Measurements from ENCODE around the gene CYBA. TPM values are rescaled to one million over a fixed set of nuclear protein-coding genes. Genes with fewer than 3 reads are reported as not detected.

The CYBA gene
- total and polyA plus RNA-seq, 2 of the 13 experiments (the other 11 are each of a cell fraction or from before 2014, with no cell fraction given): 196 to 250 TPM

- TF ChIP-seq ZNF713 (CRISPR knock-in tag; IDR thresholded peaks at IDR 0.05): no peak
- TF ChIP-seq TP53 (CRISPR knock-in tag; conservative IDR thresholded peaks at IDR 0.05): peak; percentile 66; the same call in 1 of the 2 replicates
- TF ChIP-seq AGO1 (IDR thresholded peaks at IDR 0.05; ENCODE audit: low read depth, low read length, poor library complexity, severe bottlenecking): no peak
- peak; percentile 37; the same call in 1 of the 2 replicates for TF ChIP-seq HOXA5 (CRISPR knock-in tag; IDR thresholded peaks at IDR 0.05)
- peak; percentile 64 for TF ChIP-seq ZNF644 (CRISPR knock-in tag; IDR thresholded peaks at IDR 0.05; ENCODE audit: low read depth)
- TF ChIP-seq, protein P1, sequence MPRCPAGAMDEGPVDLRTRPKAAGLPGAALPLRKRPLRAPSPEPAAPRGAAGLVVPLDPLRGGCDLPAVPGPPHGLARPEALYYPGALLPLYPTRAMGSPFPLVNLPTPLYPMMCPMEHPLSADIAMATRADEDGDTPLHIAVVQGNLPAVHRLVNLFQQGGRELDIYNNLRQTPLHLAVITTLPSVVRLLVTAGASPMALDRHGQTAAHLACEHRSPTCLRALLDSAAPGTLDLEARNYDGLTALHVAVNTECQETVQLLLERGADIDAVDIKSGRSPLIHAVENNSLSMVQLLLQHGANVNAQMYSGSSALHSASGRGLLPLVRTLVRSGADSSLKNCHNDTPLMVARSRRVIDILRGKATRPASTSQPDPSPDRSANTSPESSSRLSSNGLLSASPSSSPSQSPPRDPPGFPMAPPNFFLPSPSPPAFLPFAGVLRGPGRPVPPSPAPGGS (CRISPR knock-in tag; IDR thresholded peaks at IDR 0.05): no peak
- TF ChIP-seq, protein P2, sequence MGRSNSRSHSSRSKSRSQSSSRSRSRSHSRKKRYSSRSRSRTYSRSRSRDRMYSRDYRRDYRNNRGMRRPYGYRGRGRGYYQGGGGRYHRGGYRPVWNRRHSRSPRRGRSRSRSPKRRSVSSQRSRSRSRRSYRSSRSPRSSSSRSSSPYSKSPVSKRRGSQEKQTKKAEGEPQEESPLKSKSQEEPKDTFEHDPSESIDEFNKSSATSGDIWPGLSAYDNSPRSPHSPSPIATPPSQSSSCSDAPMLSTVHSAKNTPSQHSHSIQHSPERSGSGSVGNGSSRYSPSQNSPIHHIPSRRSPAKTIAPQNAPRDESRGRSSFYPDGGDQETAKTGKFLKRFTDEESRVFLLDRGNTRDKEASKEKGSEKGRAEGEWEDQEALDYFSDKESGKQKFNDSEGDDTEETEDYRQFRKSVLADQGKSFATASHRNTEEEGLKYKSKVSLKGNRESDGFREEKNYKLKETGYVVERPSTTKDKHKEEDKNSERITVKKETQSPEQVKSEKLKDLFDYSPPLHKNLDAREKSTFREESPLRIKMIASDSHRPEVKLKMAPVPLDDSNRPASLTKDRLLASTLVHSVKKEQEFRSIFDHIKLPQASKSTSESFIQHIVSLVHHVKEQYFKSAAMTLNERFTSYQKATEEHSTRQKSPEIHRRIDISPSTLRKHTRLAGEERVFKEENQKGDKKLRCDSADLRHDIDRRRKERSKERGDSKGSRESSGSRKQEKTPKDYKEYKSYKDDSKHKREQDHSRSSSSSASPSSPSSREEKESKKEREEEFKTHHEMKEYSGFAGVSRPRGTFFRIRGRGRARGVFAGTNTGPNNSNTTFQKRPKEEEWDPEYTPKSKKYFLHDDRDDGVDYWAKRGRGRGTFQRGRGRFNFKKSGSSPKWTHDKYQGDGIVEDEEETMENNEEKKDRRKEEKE (IDR thresholded peaks at IDR 0.05): no peak
- TF ChIP-seq ZNF607 (CRISPR knock-in tag; IDR thresholded peaks at IDR 0.05; ENCODE audit: borderline replicate concordance): peak; percentile 74
- TF ChIP-seq ZNF260 (CRISPR knock-in tag; IDR thresholded peaks at IDR 0.05; ENCODE audit: borderline replicate concordance, low read depth): no peak
- TF ChIP-seq ZNF768 (CRISPR knock-in tag; IDR thresholded peaks at IDR 0.05): peak; percentile 6; the same call in 1 of the 2 replicates
- peak; percentile 67; the same call in 1 of the 2 replicates for TF ChIP-seq PRDM10 (CRISPR knock-in tag; IDR thresholded peaks at IDR 0.05; ENCODE audit: low read depth)
- TF ChIP-seq ZNF354B (CRISPR knock-in tag; IDR thresholded peaks at IDR 0.05): 0 out of 2 replicates have a peak, but pooled peaks have one; percentile 62
- peak; percentile 84; the same call in 1 of the 2 replicates for TF ChIP-seq ZNF331 (CRISPR knock-in tag; IDR thresholded peaks at IDR 0.05)
- no peak for TF ChIP-seq ZNF34 (CRISPR knock-in tag; IDR thresholded peaks at IDR 0.05; ENCODE audit: borderline replicate concordance)
- TF ChIP-seq TMF1 (CRISPR knock-in tag; IDR thresholded peaks at IDR 0.05; ENCODE audit: low read depth): peak; percentile 61; the same call in 1 of the 2 replicates
- no peak for TF ChIP-seq ZNF10 (CRISPR knock-in tag; IDR thresholded peaks at IDR 0.05; ENCODE audit: borderline replicate concordance, low read depth)
- TF ChIP-seq, protein P3, sequence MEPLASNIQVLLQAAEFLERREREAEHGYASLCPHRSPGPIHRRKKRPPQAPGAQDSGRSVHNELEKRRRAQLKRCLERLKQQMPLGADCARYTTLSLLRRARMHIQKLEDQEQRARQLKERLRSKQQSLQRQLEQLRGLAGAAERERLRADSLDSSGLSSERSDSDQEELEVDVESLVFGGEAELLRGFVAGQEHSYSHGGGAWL (CRISPR knock-in tag; IDR thresholded peaks at IDR 0.05): peak; percentile 61; the same call in 1 of the 2 replicates
- TF ChIP-seq SMARCC2 (IDR thresholded peaks at IDR 0.05): no peak
- no peak for TF ChIP-seq ZNF136 (CRISPR knock-in tag; IDR thresholded peaks at IDR 0.05; ENCODE audit: low read depth)
- TF ChIP-seq YEATS2 (CRISPR knock-in tag; IDR thresholded peaks at IDR 0.05; ENCODE audit: borderline replicate concordance): 0 out of 2 replicates have a peak, but pooled peaks have one; percentile 52
- peak; percentile 73; the same call in 1 of the 2 replicates for TF ChIP-seq TBX2 (CRISPR knock-in tag; IDR thresholded peaks at IDR 0.05; ENCODE audit: borderline replicate concordance)
Observed at GRCh38 chr16:88618182-88618955, 32.5 kb downstream of the CYBA start (continued).
